Measurements from ENCODE around the gene ERCC1. TPM values are rescaled to one million over a fixed set of nuclear protein-coding genes. Genes with fewer than 3 reads are reported as not detected.

Gene ERCC1
- polyA plus RNA-seq, 1 donor from 2014 or later: 69.2 TPM

GRCh38 chr19:45469945-45470761, 46.4 kb upstream of the ERCC1 start:
- H3K9me3 ChIP-seq (ENCODE audit: low read length): no peaks in the 10 kb centered on the region
- H3K4me2 ChIP-seq (ENCODE audit: low read length): peak overlapping the region; percentile 47
- no peak overlapping the region for H2AFZ ChIP-seq (ENCODE audit: low read depth, low read length)
- no peaks in the 10 kb centered on the region for H3K36me3 ChIP-seq (ENCODE audit: insufficient read depth, low read length)
- H3K27ac ChIP-seq (ENCODE audit: low read length): no peak overlapping the region
- H3F3A ChIP-seq (ENCODE audit: insufficient read depth, low read length, poor library complexity, severe bottlenecking): no peaks in the 10 kb centered on the region
- peak overlapping the region; percentile 74 for H3K9ac ChIP-seq (ENCODE audit: low read length)
- H3K79me2 ChIP-seq (replicated peaks; ENCODE audit: insufficient read depth, low read length): no peaks in the 10 kb centered on the region
- peaks cover 20% of the 10 kb centered on the region for H3K27me3 ChIP-seq (ENCODE audit: insufficient read depth, low read depth, low read length)
- H3K9me2 ChIP-seq (ENCODE audit: insufficient read depth, low read length): no peaks in the 10 kb centered on the region
- H3K4me3 ChIP-seq (ENCODE audit: low read length): peak overlapping the region; percentile 71
- no peak for TF ChIP-seq EZH2 (IDR thresholded peaks at IDR 0.05; ENCODE audit: borderline replicate concordance, insufficient read depth, low read length, poor library complexity, severe bottlenecking)
- TF ChIP-seq SMC3 (conservative IDR thresholded peaks at IDR 0.05; ENCODE audit: poor library complexity): no peak
- no peak for TF ChIP-seq EP300 (conservative IDR thresholded peaks at IDR 0.05; ENCODE audit: poor library complexity, severe bottlenecking)
- TF ChIP-seq REST (IDR thresholded peaks at IDR 0.05; ENCODE audit: borderline replicate concordance): no peak
- no peak for TF ChIP-seq MXI1 (conservative IDR thresholded peaks at IDR 0.05; ENCODE audit: poor library complexity, severe bottlenecking)
- no peak for TF ChIP-seq RAD21 (conservative IDR thresholded peaks at IDR 0.05)
- TF ChIP-seq TAF1 (IDR thresholded peaks at IDR 0.05; ENCODE audit: low read depth): no peak
- TF ChIP-seq CTCF (IDR thresholded peaks at IDR 0.05; ENCODE audit: poor library complexity, severe bottlenecking): no peak
- no peak for TF ChIP-seq POLR2AphosphoS5 (IDR thresholded peaks at IDR 0.05)
- H4K20me1 ChIP-seq (ENCODE audit: insufficient read depth): no peaks in the 10 kb centered on the region

- peaks cover 20% of the 10 kb centered on the region for H3K27me3 ChIP-seq (ENCODE audit: insufficient read depth, low read depth, low read length)
- peak overlapping the region; percentile 70 for H3K27ac ChIP-seq (ENCODE audit: low read length)
- no peaks in the 10 kb centered on the region for H3K9me2 ChIP-seq (ENCODE audit: insufficient read depth, low read length)
- H3K9ac ChIP-seq (ENCODE audit: low read length): peak overlapping the region; percentile 74
- H2AFZ ChIP-seq (ENCODE audit: low read depth, low read length): peak overlapping the region; percentile 47
- TF ChIP-seq MXI1 (conservative IDR thresholded peaks at IDR 0.05; ENCODE audit: poor library complexity, severe bottlenecking) (peak; percentile 74), SMC3 (conservative IDR thresholded peaks at IDR 0.05; ENCODE audit: poor library complexity) (peak; percentile 34), CTCF (IDR thresholded peaks at IDR 0.05; ENCODE audit: poor library complexity, severe bottlenecking) (peak; percentile 34), RAD21 (conservative IDR thresholded peaks at IDR 0.05) (no peak), POLR2AphosphoS5 (IDR thresholded peaks at IDR 0.05) (peak; percentile 31), REST (IDR thresholded peaks at IDR 0.05; ENCODE audit: borderline replicate concordance) (peak; percentile 44), EP300 (conservative IDR thresholded peaks at IDR 0.05; ENCODE audit: poor library complexity, severe bottlenecking) (peak; percentile 85), EZH2 (IDR thresholded peaks at IDR 0.05; ENCODE audit: borderline replicate concordance, insufficient read depth, low read length, poor library complexity, severe bottlenecking) (no peak), TAF1 (IDR thresholded peaks at IDR 0.05; ENCODE audit: low read depth) (no peak)
- H3F3A ChIP-seq (ENCODE audit: insufficient read depth, low read length, poor library complexity, severe bottlenecking): no peaks in the 10 kb centered on the region
- H4K20me1 ChIP-seq (ENCODE audit: insufficient read depth): no peaks in the 10 kb centered on the region
- H3K4me2 ChIP-seq (ENCODE audit: low read length): peak overlapping the region; percentile 47
- H3K36me3 ChIP-seq (ENCODE audit: insufficient read depth, low read length): no peaks in the 10 kb centered on the region
- H3K9me3 ChIP-seq (ENCODE audit: low read length): no peaks in the 10 kb centered on the region
- H3K4me3 ChIP-seq (ENCODE audit: low read length): peak overlapping the region; percentile 71
- H3K79me2 ChIP-seq (replicated peaks; ENCODE audit: insufficient read depth, low read length): no peaks in the 10 kb centered on the region
Measured at GRCh38 chr19:45469132-45469944, 45.6 kb upstream of the ERCC1 start.

Measured in neural cell (in vitro differentiated cells).